ENCODE measurements around the gene RAPGEF2. TPM values are rescaled to one million over a fixed set of nuclear protein-coding genes. Genes with fewer than 3 reads are reported as not detected.

Gene RAPGEF2
- total and polyA plus RNA-seq, 2 of the 8 experiments (the other 6 are each of a cell fraction or from before 2014, with no cell fraction given), result 24.4 to 48.6 TPM

DNA sequence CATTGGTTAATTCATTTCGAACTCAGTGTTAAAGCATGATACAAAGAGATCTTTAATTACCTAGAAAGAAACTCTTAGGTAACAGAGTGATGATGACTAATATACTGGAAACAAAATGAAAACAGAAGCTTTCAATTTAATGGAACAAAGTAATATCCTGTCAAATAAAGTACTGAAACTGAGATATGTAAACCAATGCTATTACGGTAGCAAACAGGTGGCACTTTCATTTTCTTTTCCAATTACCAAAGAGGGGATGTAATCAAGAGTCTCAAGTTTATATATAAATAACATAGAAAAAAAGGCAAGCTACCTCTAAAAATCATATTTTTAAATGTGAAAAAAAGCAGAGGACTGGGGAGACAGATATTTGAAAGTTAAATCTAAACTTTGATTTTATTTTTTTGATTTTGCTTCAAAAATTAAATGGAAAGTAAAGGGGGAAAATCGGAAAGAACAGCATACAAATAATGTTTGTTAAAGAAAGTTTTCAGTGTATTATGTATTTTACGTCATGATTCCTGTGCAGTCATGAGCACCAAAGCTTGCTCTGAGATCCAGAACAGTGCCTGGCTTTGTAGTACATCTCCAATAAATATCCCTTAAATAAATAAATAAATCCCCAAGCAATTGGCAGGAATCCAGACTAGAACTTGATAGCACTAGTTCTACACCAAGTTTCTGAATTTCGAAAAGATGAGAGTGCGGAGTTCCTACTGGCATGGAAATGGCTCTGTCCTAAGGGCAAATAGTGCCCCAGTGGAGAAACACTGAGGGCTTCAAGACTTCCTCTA is 25.0 kb upstream of the RAPGEF2 start:
- Histone ChIP-seq H3K9ac (replicated peaks in 1 of 4; ENCODE audit: extremely low read depth in 1 of 4, low read depth in 3 of 4, low read length in 3 of 4) (no peak overlapping the region), H2AK5ac (ENCODE audit: low read depth, low read length) (no peak overlapping the region), H4K5ac (ENCODE audit: insufficient read length, low read depth, low read length) (no peak overlapping the region), H2BK120ac (replicated peaks; ENCODE audit: low read depth, low read length) (no peak overlapping the region), H2BK5ac (ENCODE audit: low read depth, low read length) (no peak overlapping the region), H3K4me3 (ENCODE audit: extremely low read depth in 1 of 4, insufficient read depth in 2 of 4, low read depth in 3 of 4, low read length in 4 of 4) (no peak overlapping the region), H2AFZ (ENCODE audit: low read length) (no peak overlapping the region), H3K27me3 (replicated peaks in 1 of 4; ENCODE audit: control insufficient read depth in 3 of 4, extremely low read depth in 1 of 4, insufficient read depth in 3 of 4, low read length in 3 of 4) (peaks cover 0 to 1% (median 0%) of the 10 kb centered on the region in 4 experiments; a peak in 1 of 7 replicates), H3K4me2 (ENCODE audit: insufficient read depth in 1 of 2, low read depth in 2 of 2, low read length in 2 of 2) (no peak overlapping the region), H3K14ac (ENCODE audit: insufficient read length) (no peak overlapping the region), H2BK12ac (ENCODE audit: low read depth, low read length) (no peak overlapping the region), H3K56ac (replicated peaks; ENCODE audit: insufficient read length, low read depth, low read length) (no peak overlapping the region), H3K27ac (ENCODE audit: low read depth, low read length) (no peak overlapping the region), H4K8ac (ENCODE audit: extremely low read depth, insufficient read depth, low read length) (no peak overlapping the region), H3K4me1 (replicated peaks in 1 of 4; ENCODE audit: control insufficient read depth in 3 of 4, insufficient read depth in 4 of 4, low read length in 3 of 4) (0 out of 7 replicates have a peak, but pooled peaks cover 0 to 4% (median 0%) of the 10 kb centered on the region in 4 experiments), H3K4ac (replicated peaks; ENCODE audit: insufficient read length, low read depth, low read length) (no peak overlapping the region), H3K9me3 (ENCODE audit: insufficient read depth in 2 of 2, low read depth in 1 of 2, low read length in 1 of 2) (no peaks in the 10 kb centered on the region), H4K91ac (replicated peaks; ENCODE audit: insufficient read length, low read length) (no peak overlapping the region), H3K18ac (ENCODE audit: extremely low read depth, low read length) (no peak overlapping the region), H3K79me2 (ENCODE audit: control insufficient read depth in 1 of 2, insufficient read depth in 2 of 2, low read length in 2 of 2) (no peaks in the 10 kb centered on the region), H3K23me2 (ENCODE audit: low read depth, low read length) (no peaks in the 10 kb centered on the region), H2BK15ac (ENCODE audit: low read length) (no peak overlapping the region), H3K23ac (ENCODE audit: insufficient read length) (no peak overlapping the region), H3K79me1 (ENCODE audit: low read depth, low read length) (no peaks in the 10 kb centered on the region), H3K36me3 (ENCODE audit: control insufficient read depth in 2 of 4, insufficient read depth in 4 of 4, low read length in 3 of 4) (no peaks in the 10 kb centered on the region), H4K20me1 (replicated peaks in 1 of 2; ENCODE audit: control insufficient read depth in 1 of 2, insufficient read depth in 2 of 2, low read length in 2 of 2) (no peaks in the 10 kb centered on the region), H2BK20ac (ENCODE audit: low read length) (no peak overlapping the region)
- WGBS, 2 experiments (ENCODE audit: extremely low coverage in 1 of 2, insufficient coverage in 1 of 2, insufficient read length in 1 of 2, insufficient replicate concordance in 2 of 2, low coverage in 1 of 2, low lambda C conversion rate in 2 of 2, missing lambda C conversion rate in 1 of 2), result 98 to 100% methylated on average over 1 to 6 of the region's 6 CpGs
- POLR2A ChIA-PET (ENCODE audit: partially characterized antibody), result no interaction called here
- FAIRE-seq (no peak), DNase-seq (ENCODE audit: low read depth in 1 of 2, low spot score in 2 of 2) (no peak)
- CTCF ChIA-PET (ENCODE audit: partially characterized antibody), result interaction anchor here (0.9 to 1.3 kb wide), 3 partner anchors 20 to 226 kb away, joined by 3 to 4 read pairs (median 4); no protein-coding TSS in a partner anchor
- TF ChIP-seq FOSL1 (IDR thresholded peaks at IDR 0.05; ENCODE audit: insufficient read depth, low read depth, low read length) (no peak), RFX5 (IDR thresholded peaks at IDR 0.05; ENCODE audit: borderline replicate concordance, low read depth, low read length) (no peak), CEBPB (IDR thresholded peaks at IDR 0.05; ENCODE audit: low read depth, low read length) (no peak)

All from H1 (cell line).